Measurements from ENCODE around the gene LYSMD2. TPM values are rescaled to one million over a fixed set of nuclear protein-coding genes. Genes with fewer than 3 reads are reported as not detected.

Gene LYSMD2
- total and polyA plus RNA-seq, 2 donors from 2014 or later, result 11.7 to 21.5 TPM

GRCh38 chr15:51765751-51766150 lies 28.3 kb upstream of the LYSMD2 start:
- intact Hi-C loops (cut with DNase I), result no loop called here
- no peak for DNase-seq
- Histone ChIP-seq H3K4me1 (ENCODE audit: control insufficient read depth in 2 of 3, insufficient read depth in 2 of 3, low read depth in 1 of 3, low read length in 3 of 3) (no peaks in the 10 kb centered on the region), H3K9me3 (ENCODE audit: control insufficient read depth in 2 of 3, insufficient read depth in 1 of 3, low read length in 3 of 3) (no peaks in the 10 kb centered on the region), H3K9ac (ENCODE audit: low read length in 3 of 3) (no peak overlapping the region), H3K27me3 (ENCODE audit: control insufficient read depth, insufficient read depth, low read length) (no peaks in the 10 kb centered on the region), H3K36me3 (ENCODE audit: control insufficient read depth in 2 of 3, insufficient read depth in 3 of 3, low read length in 3 of 3) (no peaks in the 10 kb centered on the region), H3K27ac (ENCODE audit: low read depth in 2 of 2, low read length in 2 of 2) (no peak overlapping the region), H3K4me3 (ENCODE audit: low read length in 3 of 3) (no peak overlapping the region)
- TF ChIP-seq CTCF (IDR thresholded peaks at IDR 0.05; ENCODE audit: borderline replicate concordance, extremely low read depth, insufficient read depth), result no peak
- FAIRE-seq, result no peak

- Histone ChIP-seq H3K27me3 (ENCODE audit: control insufficient read depth, insufficient read depth, low read length) (no peaks in the 10 kb centered on the region), H3K36me3 (ENCODE audit: control insufficient read depth in 2 of 3, insufficient read depth in 3 of 3, low read length in 3 of 3) (no peaks in the 10 kb centered on the region), H3K27ac (ENCODE audit: low read depth in 2 of 2, low read length in 2 of 2) (no peak overlapping the region), H3K4me1 (ENCODE audit: control insufficient read depth in 2 of 3, insufficient read depth in 2 of 3, low read depth in 1 of 3, low read length in 3 of 3) (peaks cover 0 to 3% (median 0%) of the 10 kb centered on the region in 3 donors), H3K4me3 (ENCODE audit: low read length in 3 of 3) (no peak overlapping the region), H3K9ac (ENCODE audit: low read length in 3 of 3) (no peak overlapping the region), H3K9me3 (ENCODE audit: control insufficient read depth in 2 of 3, insufficient read depth in 1 of 3, low read length in 3 of 3) (no peaks in the 10 kb centered on the region)
- intact Hi-C loops (cut with DNase I), result no loop called here
- no peak for DNase-seq
- no peak for TF ChIP-seq CTCF (IDR thresholded peaks at IDR 0.05; ENCODE audit: borderline replicate concordance, extremely low read depth, insufficient read depth)
- no peak for FAIRE-seq
Observed at GRCh38 chr15:51760805-51761204, 23.4 kb upstream of the LYSMD2 start.

GRCh38 chr15:51759557-51760070 lies 22.2 kb upstream of the LYSMD2 start:
- FAIRE-seq, result no peak
- Histone ChIP-seq H3K27me3 (ENCODE audit: control insufficient read depth, insufficient read depth, low read length) (no peaks in the 10 kb centered on the region), H3K4me1 (ENCODE audit: control insufficient read depth in 2 of 3, insufficient read depth in 2 of 3, low read depth in 1 of 3, low read length in 3 of 3) (peaks cover 0 to 3% (median 0%) of the 10 kb centered on the region in 3 donors), H3K27ac (ENCODE audit: low read depth in 2 of 2, low read length in 2 of 2) (no peak overlapping the region), H3K4me3 (ENCODE audit: low read length in 3 of 3) (no peak overlapping the region), H3K9ac (ENCODE audit: low read length in 3 of 3) (no peak overlapping the region), H3K9me3 (ENCODE audit: control insufficient read depth in 2 of 3, insufficient read depth in 1 of 3, low read length in 3 of 3) (no peaks in the 10 kb centered on the region), H3K36me3 (ENCODE audit: control insufficient read depth in 2 of 3, insufficient read depth in 3 of 3, low read length in 3 of 3) (no peaks in the 10 kb centered on the region)
- DNase-seq, result peak in 1 of 5 donors; percentile 28
- no peak for TF ChIP-seq CTCF (IDR thresholded peaks at IDR 0.05; ENCODE audit: borderline replicate concordance, extremely low read depth, insufficient read depth)
- intact Hi-C loops (cut with DNase I), result no loop called here

GRCh38 chr15:51758645-51759044 lies 21.2 kb upstream of the LYSMD2 start:
- H3K27ac ChIP-seq (ENCODE audit: low read depth in 2 of 2, low read length in 2 of 2), result no peak overlapping the region

More at GRCh38 chr15:51758645-51759044, 21.2 kb upstream of the LYSMD2 start:
- H3K4me1 ChIP-seq (ENCODE audit: control insufficient read depth in 2 of 3, insufficient read depth in 2 of 3, low read depth in 1 of 3, low read length in 3 of 3), result peaks cover 0 to 3% (median 0%) of the 10 kb centered on the region in 3 donors
- no peaks in the 10 kb centered on the region for H3K27me3 ChIP-seq (ENCODE audit: control insufficient read depth, insufficient read depth, low read length)
- H3K4me3 ChIP-seq (ENCODE audit: low read length in 3 of 3), result no peak overlapping the region
- FAIRE-seq, result no peak
- H3K9me3 ChIP-seq (ENCODE audit: control insufficient read depth in 2 of 3, insufficient read depth in 1 of 3, low read length in 3 of 3), result no peaks in the 10 kb centered on the region
- H3K9ac ChIP-seq (ENCODE audit: low read length in 3 of 3), result no peak overlapping the region
- no peaks in the 10 kb centered on the region for H3K36me3 ChIP-seq (ENCODE audit: control insufficient read depth in 2 of 3, insufficient read depth in 3 of 3, low read length in 3 of 3)
- intact Hi-C loops (cut with DNase I), result no loop called here
- DNase-seq, result no peak
- no peak for TF ChIP-seq CTCF (IDR thresholded peaks at IDR 0.05; ENCODE audit: borderline replicate concordance, extremely low read depth, insufficient read depth)
